NCI-H2227 (cell line): ENCODE data around the gene TMEM260.
"Not testable (repeated sequence)": the region's sequence is repeated elsewhere in the genome, so short reads cannot be mapped to it uniquely, and the experiment has no call there.

ENCODE experiments used
- DNase-seq: peaks from one replicate; lab custom pipeline; 2025; ENCODE audit not compliant: unreplicated experiment; lab: John Stamatoyannopoulos, UW

The TMEM260 gene

DNA sequence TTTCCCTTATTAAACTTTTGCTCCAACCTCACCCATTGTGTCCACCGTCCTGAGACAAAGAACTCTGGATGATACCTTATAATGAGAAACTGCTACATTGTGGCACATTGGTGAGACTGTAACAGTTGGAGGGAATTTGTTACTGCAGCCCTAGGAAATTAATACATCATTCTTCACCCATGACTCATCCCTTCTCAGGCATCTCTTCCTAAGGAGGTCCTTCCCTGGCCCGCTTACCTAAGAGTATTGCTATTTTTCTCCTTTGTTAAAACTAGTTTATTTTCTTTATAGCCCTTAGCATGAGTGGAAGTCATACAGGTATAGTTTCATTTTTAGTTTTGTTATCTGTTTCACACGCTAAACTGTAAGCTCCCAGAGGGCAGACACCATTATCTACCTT lies 87.1 kb downstream of the TMEM260 start:
- no peak for DNase-seq

- DNase-seq: not testable (repeated sequence)
These were observed 87.7 kb downstream of the TMEM260 start for GRCh38 chr14:56667290-56667689.

GRCh38 chr14:56676042-56676441 lies 96.4 kb downstream of the TMEM260 start:
- no peak for DNase-seq

DNA sequence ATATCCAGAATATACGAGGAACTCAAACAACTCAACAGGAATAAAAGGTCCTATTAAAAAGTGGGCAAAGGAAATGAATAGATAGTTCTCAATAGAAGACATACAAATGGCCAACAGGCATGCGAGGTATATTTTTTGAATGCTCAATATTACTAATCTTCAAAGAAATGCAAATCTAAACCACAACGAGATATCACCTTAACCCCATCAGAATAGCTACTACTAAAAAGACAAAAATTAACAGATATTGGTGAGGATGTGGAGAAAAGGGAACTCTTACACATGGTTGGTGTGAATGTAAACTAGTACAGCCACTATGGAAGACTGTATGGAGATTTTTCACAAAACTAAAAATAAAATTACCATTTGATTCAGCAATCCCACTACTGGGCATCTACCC lies 99.2 kb downstream of the TMEM260 start:
- DNase-seq: no peak

GRCh38 chr14:56686416-56686815 lies 106.8 kb downstream of the TMEM260 start:
- no peak for DNase-seq

DNA sequence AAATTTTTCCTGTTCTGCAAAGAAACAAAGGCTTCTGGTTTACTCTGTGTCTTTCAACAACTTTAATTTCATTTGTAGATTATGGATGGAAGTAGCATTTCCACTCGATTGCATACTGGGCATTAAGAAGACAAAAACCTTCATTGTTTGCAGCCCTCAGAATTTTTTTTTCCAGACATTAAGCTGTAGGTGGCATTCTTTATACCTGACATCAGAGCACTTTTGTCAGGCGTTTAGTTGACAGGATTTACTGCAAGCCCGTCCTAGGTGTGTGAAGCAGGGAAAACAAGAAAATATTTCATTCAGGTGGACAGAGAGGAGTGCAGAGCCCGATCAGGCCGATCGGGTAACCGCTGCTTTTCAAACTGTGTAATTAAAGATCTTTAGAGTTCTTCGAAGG lies 107.5 kb downstream of the TMEM260 start:
- DNase-seq: no peak

- no peak for DNase-seq
These were observed 115.0 kb downstream of the TMEM260 start for GRCh38 chr14:56694609-56695008.

DNA sequence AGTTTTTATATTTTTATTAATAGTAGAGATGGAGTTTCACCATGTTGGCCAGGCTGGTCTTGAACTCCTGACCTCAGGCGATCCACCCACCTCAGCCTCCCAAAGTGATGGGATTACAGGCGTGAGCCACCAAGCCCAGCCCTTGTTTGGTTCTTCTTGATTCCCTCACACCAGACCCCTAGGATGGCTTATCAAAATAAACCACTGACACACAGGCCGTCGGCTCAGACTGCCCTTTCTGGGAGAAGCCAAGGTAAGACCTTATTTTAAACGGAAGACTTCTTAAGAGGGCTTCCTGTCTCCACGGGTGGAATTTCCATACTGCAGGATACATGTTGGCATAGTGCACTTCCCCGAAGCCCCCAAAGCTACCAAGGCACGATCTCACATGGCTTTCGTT lies 115.6 kb downstream of the TMEM260 start:
- DNase-seq: not testable (repeated sequence)
